ENCODE measurements around the gene NET1. TPM values are rescaled to one million over a fixed set of nuclear protein-coding genes. Genes with fewer than 3 reads are reported as not detected.
A peak's percentile ranks its signal among the peaks of the same experiment; 100 is the strongest.

Gene NET1
- total RNA-seq, 4 donors from 2014 or later = 80.7 to 201 (median 139) TPM

DNA sequence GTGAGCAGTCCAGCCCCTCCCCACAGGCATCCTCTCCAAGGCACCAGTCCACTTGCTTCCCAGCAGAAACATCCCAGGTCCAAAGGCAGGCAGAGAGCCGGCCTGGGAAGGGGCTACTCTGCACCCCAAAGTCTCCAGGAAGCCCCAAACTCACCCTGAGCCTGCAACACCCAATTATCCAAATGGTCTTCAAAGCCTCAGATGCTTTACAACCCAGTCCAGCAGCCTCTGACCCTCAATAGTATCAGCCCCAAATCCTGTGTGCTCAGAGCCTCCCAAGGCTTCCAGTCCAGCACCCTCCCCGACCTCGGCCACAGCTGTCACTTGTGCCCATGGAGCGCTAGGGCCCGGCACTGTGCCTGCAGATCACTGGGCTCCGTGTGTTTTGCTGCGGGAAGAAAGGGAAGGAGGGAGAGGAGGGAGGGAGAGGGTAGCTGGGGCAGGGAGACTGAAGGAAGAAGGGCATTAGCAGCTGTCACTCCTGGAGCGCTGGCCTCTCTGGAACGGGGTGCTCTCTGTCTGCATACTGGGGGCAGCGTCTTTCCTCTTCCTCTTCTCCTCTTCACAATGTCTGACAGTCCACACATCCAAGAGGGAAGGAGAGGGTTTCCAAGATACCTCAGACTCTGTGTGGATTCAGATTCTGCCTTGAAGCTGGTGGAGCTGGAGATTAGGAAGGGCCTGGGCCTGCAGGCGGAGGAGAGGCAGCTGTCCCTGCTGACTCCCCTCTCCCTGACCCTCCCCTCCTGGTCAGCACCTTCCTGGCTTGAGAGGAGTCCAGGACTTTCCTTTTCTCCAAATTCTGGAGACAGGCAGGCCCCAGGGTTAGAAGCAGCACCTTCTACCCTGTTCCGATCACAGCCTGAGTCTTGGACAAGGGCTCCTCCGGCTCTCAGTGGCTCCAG is 73.8 kb downstream of the NET1 start:
- ATAC-seq (ENCODE audit: low FRiP score) = no peak
- TF ChIP-seq, protein P1, sequence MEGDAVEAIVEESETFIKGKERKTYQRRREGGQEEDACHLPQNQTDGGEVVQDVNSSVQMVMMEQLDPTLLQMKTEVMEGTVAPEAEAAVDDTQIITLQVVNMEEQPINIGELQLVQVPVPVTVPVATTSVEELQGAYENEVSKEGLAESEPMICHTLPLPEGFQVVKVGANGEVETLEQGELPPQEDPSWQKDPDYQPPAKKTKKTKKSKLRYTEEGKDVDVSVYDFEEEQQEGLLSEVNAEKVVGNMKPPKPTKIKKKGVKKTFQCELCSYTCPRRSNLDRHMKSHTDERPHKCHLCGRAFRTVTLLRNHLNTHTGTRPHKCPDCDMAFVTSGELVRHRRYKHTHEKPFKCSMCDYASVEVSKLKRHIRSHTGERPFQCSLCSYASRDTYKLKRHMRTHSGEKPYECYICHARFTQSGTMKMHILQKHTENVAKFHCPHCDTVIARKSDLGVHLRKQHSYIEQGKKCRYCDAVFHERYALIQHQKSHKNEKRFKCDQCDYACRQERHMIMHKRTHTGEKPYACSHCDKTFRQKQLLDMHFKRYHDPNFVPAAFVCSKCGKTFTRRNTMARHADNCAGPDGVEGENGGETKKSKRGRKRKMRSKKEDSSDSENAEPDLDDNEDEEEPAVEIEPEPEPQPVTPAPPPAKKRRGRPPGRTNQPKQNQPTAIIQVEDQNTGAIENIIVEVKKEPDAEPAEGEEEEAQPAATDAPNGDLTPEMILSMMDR (IDR thresholded peaks at IDR 0.05) = no peak
- no peak for DNase-seq (ENCODE audit: low spot score)

DNA sequence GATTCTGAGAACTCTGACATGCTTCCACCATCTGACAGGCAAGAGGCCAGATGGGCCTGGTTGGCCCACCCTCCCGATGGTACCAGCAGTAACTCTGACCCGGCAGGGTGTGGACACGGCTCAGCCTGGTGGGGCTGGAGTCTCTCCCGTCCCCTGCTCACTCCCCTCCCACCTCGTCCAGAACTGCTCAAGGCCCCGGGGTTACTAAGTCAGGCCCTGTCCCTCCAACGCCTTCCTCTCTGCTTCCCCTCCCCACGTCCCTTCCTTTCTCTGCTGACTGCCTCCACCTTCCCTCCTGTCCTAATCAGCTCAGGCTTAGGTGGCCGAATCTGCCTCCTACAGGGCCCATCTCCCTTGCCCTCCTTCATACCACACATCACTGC is 74.5 kb downstream of the NET1 start:
- DNase-seq (ENCODE audit: low spot score) = no peak
- TF ChIP-seq, protein P1 (IDR thresholded peaks at IDR 0.05) = no peak
- ATAC-seq (ENCODE audit: low FRiP score) = no peak

DNA sequence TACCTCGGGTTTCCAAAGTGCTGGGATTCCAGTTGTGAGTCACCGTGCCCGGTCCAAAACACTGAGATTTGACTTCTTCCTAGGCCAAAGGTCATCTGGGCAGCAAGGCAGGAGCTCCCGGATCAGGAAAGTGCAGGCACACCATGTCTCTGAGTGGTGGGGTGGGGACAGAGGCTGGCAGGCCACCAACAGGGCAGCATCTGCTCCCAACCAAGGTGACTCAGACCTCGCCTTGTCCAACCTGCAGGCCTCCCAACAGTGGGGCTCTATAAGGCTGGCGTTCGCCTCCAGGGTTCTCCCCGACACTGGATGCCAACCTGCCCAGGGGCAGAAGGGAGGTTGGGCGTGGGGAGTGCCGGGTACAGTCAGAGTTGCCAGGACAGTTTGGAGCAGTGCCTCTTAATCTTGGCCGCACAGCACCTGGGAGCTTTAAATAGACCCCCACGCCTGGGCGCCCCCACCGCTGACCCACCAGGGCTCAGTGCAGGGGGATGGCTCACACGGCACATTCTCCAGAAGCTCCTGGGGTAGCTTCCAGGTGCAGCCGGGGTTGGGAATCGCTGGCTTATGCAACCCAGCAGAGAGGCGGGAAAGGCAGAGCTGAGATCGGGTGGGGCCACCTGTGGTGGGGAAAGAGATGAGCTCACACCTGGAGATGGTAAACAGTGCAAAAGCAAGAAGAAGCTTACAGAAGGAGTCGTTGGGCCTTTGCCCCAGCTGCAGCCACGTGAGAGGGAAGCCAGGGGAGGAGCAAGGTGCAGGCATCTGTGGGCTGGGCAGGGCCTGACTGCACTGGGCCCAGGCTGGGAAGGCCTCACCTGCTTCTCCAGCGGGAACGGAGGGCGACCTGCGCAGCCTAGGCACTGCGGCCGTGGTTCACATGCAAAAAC is 76.2 kb downstream of the NET1 start:
- TF ChIP-seq, protein P1 (IDR thresholded peaks at IDR 0.05) = no peak
- DNase-seq (ENCODE audit: low spot score) = no peak
- peak; percentile 54 for ATAC-seq (ENCODE audit: low FRiP score)

DNA sequence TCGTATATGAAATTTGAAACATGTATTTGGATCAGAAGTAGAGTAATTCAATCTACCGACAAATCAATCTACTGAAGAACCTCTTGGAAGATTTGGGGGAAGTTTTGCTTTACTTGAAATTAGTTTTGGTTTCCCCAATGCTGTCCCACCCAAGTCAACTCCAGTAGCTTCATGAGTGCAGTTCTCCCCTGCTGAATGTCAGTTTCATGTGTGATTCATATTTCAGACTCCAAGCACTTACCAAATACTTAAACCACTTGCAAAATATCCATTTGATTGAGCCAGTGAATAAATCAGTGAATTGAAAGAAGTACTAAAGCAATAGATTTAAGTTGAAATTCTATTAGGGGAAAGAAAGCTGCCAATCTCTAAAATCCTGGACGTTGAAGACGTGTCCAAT is 77.7 kb downstream of the NET1 start:
- no peak for DNase-seq (ENCODE audit: low spot score)
- TF ChIP-seq, protein P1 (IDR thresholded peaks at IDR 0.05) = no peak
- no peak for ATAC-seq (ENCODE audit: low FRiP score)

DNA sequence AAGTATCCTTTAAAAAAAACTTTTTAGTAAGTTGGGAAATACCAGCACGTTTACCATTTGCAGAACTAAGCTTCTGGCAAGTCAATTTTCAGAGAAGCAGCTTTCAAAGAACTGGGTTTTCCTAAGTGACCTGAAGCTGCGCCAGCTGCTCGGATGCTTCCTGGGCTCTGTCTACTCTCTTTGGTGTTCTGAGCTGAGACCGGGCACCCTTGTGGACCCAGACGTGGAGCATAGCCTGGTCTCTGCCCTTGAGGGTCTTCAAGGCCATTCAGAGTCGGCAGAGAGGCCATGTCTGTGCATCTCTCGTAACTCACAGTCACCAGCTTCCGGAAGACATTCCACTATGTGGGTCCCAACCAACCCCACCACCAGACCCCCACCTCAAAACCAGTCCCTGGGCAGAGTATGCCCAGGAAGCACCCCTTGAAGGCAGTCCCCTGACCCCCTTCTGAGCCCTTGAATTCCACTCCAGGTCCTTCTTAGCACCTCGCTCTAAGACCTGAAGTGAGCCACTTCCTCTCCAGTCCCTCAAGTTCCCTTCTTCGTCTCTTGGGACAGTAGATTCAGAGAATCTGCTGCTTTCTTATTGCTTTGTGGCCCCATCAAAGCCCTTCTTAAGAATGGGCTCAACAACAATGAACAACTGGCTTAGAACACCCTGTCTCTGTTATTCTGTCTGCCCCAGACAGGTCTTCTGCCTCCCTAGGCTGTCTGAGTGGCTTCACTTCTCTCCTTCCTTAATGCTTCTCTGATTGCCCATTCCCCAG is 78.5 kb downstream of the NET1 start:
- DNase-seq (ENCODE audit: low spot score) (no peak), ATAC-seq (ENCODE audit: low FRiP score) (no peak)
- TF ChIP-seq, protein P1 (IDR thresholded peaks at IDR 0.05) = no peak

DNA sequence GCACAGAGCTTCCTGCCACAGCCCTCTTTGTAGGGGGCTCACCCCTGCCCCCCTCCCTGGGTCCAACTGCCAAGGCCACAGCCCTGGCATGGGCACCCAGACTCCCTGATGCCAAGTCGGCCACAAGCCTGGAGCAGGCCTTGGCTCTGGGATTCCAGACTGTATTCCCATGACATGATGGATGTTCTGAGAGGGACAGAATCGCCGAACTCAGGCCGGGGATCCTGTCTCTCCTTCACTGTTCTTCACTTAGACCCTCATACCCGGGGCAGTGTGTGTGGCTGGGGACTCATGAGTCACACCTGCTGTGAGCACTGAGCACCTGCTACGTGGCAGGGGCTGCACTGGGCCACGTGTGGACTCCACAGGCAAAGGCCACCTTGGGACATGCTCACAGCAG is 79.1 kb downstream of the NET1 start:
- TF ChIP-seq, protein P1 (IDR thresholded peaks at IDR 0.05) = no peak
- DNase-seq (ENCODE audit: low spot score) (no peak), ATAC-seq (ENCODE audit: low FRiP score) (no peak)

Measured in omental fat pad (tissue), 4 donors.